Measurements from ENCODE around the gene MAP3K1.

MAP3K1 gene

DNA sequence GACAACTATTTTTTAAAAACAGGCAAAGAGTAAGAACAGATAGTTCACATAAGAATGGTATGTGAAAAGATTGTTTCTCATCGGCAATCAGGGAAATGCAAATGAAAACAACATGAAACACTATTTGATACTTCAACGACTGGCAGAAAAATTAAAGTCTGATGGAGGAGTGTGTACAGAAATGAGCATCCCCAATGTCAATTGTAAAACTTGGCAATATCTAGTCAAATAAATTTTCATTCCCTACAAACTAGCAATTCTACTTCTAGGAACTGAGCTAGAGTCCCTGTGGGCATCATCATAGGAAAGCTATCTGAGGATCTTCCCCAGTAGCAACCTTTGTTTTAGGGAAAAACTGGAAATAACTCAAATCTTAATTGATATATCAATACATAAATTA lies 29.0 kb upstream of the MAP3K1 start:
- TF ChIP-seq, protein P1, sequence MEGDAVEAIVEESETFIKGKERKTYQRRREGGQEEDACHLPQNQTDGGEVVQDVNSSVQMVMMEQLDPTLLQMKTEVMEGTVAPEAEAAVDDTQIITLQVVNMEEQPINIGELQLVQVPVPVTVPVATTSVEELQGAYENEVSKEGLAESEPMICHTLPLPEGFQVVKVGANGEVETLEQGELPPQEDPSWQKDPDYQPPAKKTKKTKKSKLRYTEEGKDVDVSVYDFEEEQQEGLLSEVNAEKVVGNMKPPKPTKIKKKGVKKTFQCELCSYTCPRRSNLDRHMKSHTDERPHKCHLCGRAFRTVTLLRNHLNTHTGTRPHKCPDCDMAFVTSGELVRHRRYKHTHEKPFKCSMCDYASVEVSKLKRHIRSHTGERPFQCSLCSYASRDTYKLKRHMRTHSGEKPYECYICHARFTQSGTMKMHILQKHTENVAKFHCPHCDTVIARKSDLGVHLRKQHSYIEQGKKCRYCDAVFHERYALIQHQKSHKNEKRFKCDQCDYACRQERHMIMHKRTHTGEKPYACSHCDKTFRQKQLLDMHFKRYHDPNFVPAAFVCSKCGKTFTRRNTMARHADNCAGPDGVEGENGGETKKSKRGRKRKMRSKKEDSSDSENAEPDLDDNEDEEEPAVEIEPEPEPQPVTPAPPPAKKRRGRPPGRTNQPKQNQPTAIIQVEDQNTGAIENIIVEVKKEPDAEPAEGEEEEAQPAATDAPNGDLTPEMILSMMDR (IDR thresholded peaks at IDR 0.05; ENCODE audit: low read depth, low read length, missing control alignments), result no peak
- no peak overlapping the region for H3K4me3 ChIP-seq (replicated peaks; ENCODE audit: low read depth, low read length)
- no peak for DNase-seq (ENCODE audit: extremely low read depth, low read depth)

DNA sequence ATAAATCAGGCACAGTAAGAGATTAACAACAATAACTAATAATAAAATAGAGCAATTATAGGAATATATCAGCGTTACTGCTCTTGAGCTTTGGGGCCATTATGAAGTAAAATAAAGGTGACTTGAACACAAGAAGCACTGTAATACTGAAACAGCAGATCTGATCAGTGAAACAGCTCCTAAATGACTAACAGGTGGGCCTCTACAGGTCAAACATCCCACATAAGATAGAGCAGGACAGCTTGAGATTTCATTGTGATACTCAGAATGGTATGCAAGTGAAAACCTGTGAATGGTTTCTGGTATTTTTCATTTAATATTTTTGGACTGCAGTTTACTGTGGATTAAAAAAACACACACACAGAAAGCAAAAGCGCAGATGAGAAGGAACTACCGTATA lies 24.0 kb upstream of the MAP3K1 start:
- TF ChIP-seq, protein P1 (IDR thresholded peaks at IDR 0.05; ENCODE audit: low read depth, low read length, missing control alignments), result no peak
- DNase-seq (ENCODE audit: extremely low read depth, low read depth), result no peak
- no peak overlapping the region for H3K4me3 ChIP-seq (replicated peaks; ENCODE audit: low read depth, low read length)

DNA sequence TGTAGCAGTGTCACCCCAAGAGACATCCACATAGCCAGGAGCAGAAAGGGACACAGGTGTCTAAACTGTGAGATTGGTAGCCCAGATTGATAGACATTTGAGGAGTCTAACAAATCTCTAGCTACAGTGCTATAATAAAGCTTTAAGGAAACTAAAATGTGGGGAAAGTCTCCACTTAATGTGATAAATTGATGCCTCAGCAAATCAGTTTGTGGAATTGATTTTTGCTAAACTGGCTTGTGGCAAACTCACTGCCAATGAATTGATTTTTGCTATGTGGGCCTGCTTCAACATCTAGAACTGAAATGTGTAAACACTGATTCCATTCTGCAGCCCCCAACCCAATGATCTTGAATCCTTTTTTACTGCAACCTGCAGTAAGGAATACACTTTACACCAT lies 16.8 kb upstream of the MAP3K1 start:
- TF ChIP-seq, protein P1 (IDR thresholded peaks at IDR 0.05; ENCODE audit: low read depth, low read length, missing control alignments), result no peak
- DNase-seq (ENCODE audit: extremely low read depth, low read depth), result no peak
- no peak overlapping the region for H3K4me3 ChIP-seq (replicated peaks; ENCODE audit: low read depth, low read length)

DNA sequence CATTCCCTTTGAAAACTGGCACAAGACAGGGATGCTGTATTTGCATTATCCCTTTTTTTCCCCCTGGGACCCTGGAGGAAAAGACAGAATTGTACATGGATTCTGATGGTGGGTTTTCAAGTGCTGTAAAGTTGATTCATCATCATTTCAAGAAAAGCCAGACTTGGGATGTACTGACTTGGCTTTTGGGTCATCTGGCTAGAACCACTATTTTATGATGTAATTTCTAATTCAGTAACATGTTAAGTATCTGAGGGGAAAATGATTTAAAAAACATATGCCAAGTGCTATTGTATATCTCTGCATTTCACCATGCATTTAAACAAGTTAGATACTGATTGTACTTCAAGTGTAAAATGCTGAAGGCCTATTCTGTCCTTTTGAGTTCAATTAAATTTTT lies 15.2 kb upstream of the MAP3K1 start:
- TF ChIP-seq, protein P1 (IDR thresholded peaks at IDR 0.05; ENCODE audit: low read depth, low read length, missing control alignments), result no peak
- no peak overlapping the region for H3K4me3 ChIP-seq (replicated peaks; ENCODE audit: low read depth, low read length)
- DNase-seq (ENCODE audit: extremely low read depth, low read depth), result no peak

DNA sequence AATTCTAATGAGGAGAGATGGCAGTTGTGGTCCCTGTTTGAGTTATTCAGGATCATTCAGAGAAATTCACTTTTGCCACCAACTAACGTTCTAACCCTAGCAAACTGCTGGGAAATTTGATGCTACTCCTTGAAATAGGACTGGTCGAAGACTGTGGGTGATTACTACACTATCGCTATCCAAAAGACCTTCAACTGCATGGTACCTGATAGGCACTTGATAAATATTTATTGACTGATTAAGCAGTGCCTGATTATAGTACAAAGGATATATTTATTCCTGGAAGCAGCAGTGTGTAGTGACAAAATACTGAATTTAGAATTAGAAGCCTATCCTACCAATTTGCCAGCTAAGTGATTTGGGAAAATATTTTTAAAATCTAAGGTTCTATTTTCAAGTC lies 14.1 kb upstream of the MAP3K1 start:
- no peak overlapping the region for H3K4me3 ChIP-seq (replicated peaks; ENCODE audit: low read depth, low read length)
- TF ChIP-seq, protein P1 (IDR thresholded peaks at IDR 0.05; ENCODE audit: low read depth, low read length, missing control alignments), result no peak
- DNase-seq (ENCODE audit: extremely low read depth, low read depth), result no peak

DNA sequence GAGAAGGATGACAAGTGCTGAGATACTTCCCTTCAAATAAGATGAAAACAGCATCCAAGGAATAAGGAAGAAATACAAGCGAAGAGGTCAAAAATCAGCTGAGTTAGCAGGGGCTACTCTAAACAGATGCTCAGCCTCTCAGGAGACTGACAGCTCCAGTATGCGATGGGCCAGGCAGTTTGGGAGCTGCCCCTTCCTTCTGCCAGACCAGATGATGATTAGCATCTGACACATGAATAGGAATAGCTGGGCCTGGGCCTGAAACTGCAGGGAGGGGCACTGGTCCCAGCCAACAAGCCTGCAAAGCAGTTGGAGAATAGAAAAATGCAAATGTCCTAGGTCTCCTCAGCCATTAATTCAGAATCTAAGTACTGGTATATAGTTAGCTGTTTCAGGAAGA lies 13.1 kb upstream of the MAP3K1 start:
- H3K4me3 ChIP-seq (replicated peaks; ENCODE audit: low read depth, low read length), result no peak overlapping the region
- no peak for DNase-seq (ENCODE audit: extremely low read depth, low read depth)

DNA sequence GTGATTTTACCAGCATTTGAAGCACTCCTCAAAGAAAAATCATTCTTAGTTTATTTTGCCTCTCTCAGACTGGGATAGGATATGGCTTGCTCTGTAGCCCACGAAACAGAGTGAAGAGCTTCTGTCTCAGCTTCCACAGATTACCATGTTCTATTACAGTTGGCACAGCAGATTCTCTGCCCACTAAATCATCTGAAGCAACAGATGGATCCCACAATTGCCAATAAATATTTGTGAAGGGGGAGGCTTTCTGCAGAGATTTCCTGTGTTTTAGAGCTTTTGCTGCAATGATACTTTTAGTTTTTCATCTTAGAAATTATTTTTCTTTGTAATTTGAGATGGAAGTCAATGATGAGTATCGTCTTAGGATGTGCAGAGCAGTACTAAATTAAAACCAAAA lies 12.3 kb upstream of the MAP3K1 start:
- no peak for DNase-seq (ENCODE audit: extremely low read depth, low read depth)
- TF ChIP-seq, protein P1 (IDR thresholded peaks at IDR 0.05; ENCODE audit: low read depth, low read length, missing control alignments), result no peak
- H3K4me3 ChIP-seq (replicated peaks; ENCODE audit: low read depth, low read length), result no peak overlapping the region

More for the DNA sequence above, 13.1 kb upstream of the MAP3K1 start:
- TF ChIP-seq, protein P1 (IDR thresholded peaks at IDR 0.05; ENCODE audit: low read depth, low read length, missing control alignments), result no peak
